ENCODE data around the gene WWOX.

WWOX gene

DNA sequence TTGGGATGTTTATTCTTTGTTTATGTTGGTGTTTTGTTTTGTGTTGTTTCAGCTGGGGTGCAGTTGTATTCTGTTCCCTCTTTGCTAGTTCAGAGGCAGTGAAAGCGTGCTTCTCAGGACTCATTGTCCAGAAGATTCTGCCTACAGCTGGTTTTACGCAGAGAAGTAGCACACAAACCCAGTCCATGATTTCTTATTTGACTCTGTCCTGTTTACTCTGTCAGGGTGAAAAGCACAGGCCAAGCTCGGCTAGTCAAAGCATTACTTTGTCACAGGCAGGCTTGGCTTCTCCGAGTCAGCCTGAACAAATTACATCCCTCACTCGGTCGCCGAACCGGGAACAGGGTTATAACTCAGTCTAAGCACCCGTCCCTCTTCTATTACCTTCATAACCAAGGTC, 1066.1 kb downstream of the WWOX start:
- FAIRE-seq: no peak

DNA sequence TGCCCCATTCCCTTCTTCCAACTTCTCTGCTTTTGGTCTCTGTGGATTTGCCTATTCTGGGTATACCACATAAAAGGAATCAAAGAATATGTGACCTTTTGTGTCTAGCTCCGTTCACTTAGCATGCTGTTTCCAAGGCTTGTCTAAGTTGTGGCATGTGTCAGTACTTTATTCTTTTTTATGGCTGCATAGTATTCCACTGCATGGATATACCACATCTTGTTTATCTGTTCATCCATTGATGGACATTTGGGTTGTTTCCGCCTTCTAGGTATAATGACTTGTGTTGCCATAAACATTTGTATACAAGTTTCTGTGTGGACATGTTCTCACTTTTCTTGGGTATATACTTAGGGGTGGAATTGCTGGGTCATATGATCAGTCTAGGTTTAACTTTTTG, 1068.4 kb downstream of the WWOX start:
- no peak for FAIRE-seq

DNA sequence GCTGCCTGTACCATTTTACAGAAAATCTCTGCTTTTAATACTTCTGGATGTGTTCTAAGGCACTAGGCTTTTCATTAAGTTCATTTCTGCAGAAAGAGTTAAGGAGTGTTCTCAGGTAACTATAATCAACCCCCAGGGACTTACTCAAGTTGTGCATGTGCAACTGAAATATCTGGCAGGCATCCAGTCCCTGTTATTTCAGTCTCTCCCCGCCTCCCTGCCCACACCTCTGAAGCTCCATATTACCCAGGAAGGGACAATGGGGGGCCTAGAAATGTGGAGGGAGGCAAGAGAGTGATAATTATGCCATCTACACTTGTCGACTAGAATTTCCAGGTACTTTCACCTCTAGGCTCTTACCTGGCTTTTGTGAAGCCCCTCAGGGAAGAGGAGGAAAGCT, 1068.9 kb downstream of the WWOX start:
- no peak for FAIRE-seq

- FAIRE-seq: no peak
Observed at GRCh38 chr16:79169239-79169638, 1069.8 kb downstream of the WWOX start.

GRCh38 chr16:79170555-79171246, 1071.2 kb downstream of the WWOX start:
- FAIRE-seq: no peak

DNA sequence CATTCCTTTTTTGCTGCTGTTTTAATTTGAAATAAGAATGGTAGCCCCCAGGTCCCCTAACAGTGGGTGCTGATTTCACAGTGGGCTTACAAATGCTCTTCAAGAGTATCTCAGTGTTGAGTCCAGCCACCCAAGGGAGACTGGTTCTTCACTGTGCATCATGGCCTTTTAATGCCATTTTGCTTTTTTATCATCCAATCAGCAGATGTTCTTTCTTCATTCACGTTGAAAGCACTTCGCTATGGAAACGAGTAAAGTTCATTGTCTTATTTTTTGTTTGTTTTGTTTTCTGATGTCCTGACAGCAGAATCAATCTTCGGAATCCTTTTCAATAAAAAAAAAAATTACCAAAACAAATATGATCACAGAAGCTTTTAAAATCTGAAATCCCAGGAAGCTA, 1072.0 kb downstream of the WWOX start:
- FAIRE-seq: no peak

- no peak for FAIRE-seq
Observed at GRCh38 chr16:79171931-79172705, 1072.7 kb downstream of the WWOX start.

DNA sequence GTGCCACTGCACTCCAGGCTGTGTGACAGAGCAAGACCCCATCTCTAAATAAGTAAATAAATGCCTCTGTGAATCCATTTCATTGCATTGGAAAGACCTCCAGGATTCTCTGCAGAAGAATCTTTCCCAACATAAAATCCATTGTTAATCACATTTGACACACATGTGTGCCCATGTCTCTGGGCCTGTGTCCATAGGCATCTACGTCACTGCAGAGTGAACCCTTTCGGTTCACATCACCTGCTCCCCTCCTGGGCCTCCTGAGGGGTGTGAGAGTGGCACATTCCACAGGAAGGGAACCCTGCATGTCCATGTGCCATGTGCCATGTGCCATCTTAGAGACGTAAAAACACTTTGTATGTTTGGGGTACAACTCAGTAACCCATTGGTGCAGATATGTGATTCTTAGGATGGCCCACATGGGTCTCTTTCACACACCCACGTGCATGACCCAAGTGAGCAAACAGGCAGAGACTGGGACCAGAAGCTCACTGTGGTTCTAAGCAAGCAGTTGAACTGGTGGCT, 1073.6 kb downstream of the WWOX start:
- FAIRE-seq: no peak

- FAIRE-seq: no peak
Observed at GRCh38 chr16:79173919-79174318, 1074.5 kb downstream of the WWOX start.

DNA sequence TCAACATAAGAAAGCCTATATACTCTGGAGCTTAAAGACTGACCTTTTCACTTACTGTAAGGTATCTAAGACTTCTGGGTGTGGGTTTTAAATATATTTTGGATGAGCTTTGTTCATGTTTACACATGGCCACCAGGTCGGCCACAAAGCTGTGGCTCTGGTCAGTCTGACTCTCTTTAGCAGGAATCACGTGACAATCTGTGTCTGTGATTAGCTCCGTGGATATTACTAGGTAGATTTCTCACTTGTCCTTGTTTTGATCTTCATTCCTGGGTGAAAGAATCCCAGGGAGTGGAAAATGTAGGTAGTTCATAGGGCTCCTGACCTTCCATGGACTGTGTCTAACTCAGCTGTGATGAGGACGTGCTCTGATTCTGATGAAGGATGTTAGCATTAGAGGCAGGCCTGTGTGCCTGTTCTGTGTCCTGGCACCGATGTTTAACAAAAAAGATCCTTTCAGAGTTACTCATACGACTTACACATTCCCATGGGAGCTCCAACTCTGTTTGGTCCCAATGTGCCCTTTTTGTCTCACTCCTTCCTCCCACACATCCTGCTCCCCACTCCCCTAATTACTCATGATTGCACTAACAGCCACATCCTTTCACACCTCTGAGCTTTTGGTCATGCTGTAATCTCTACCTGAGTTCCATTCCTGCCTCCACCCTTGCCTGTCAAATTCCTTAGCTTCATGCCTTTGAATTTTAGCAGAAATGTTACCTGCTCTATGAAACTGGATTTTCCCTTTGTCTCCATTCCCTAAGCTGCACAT, 1076.0 kb downstream of the WWOX start:
- no peak for FAIRE-seq

GRCh38 chr16:79177018-79177417, 1077.6 kb downstream of the WWOX start:
- no peak for FAIRE-seq

GRCh38 chr16:79181419-79181818, 1082.0 kb downstream of the WWOX start:
- no peak for FAIRE-seq

- no peak for FAIRE-seq
Observed at GRCh38 chr16:79182616-79183015, 1083.2 kb downstream of the WWOX start.

DNA sequence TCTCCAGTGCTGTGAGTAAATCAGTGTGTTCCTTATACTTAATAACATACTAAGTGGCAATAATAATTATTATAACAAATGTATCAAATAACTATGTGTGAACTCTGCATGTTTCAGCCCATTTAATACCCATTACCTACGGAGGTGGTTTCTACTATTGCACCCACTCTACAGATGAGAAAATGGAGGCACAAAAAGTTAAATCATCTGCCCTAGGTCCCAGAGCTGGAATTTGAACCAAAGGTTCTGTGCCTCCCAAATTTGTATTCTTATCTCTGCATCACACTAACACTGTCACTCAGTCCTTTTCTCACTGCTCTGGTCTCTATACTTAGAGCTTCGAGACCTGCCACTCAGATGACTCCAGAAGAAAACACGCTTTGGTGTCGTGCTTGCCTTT, 1084.1 kb downstream of the WWOX start:
- FAIRE-seq: no peak

GRCh38 chr16:79184464-79185030, 1085.1 kb downstream of the WWOX start:
- FAIRE-seq: no peak

GRCh38 chr16:79185711-79186110, 1086.3 kb downstream of the WWOX start:
- FAIRE-seq: no peak

- FAIRE-seq: no peak
Observed at GRCh38 chr16:79186196-79186595, 1086.7 kb downstream of the WWOX start.

GRCh38 chr16:79188115-79188738, 1088.8 kb downstream of the WWOX start:
- FAIRE-seq: no peak

GRCh38 chr16:79188739-79189122, 1089.3 kb downstream of the WWOX start:
- no peak for FAIRE-seq

DNA sequence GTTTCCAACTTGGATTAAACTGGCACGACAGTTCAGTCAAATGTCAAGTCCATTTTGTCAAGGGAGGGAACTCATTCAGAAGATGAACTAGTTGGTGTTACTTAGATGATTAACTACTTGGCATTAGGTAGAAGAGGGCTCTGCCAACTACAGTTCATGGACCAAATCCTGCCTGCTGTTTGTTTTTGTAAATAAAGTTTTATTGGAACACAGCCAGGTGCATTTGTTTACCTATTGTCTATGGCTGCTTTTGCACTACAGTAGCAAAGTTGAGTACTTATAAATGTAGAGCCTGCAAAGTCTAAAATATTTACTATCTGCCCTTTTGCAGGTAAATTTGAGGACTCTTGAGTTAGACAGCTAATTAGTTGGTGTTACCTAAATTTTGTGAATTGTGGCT, 1091.1 kb downstream of the WWOX start:
- no peak for FAIRE-seq

- no peak for FAIRE-seq
Observed at GRCh38 chr16:79191933-79192332, 1092.5 kb downstream of the WWOX start.

- no peak for FAIRE-seq
Observed at GRCh38 chr16:79192904-79193303, 1093.5 kb downstream of the WWOX start.

DNA sequence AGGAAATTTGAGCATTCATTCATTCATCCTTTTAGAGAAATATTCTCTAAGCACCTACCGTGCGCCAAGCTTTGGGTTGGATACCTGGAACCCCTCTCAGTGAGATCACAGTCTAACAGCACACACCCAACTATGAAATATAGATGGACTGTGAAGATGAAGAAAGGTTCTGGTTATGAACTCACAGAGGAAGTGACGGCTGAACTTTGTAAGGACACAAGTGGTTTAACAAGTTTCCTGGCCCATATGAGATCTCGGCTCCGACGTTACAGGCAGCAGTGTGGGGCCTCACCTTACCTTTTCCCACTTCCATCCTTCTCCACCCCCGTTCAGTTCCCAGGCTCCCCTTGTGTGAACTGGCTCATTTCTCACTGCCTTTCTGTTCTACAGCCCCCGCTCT, 1094.8 kb downstream of the WWOX start:
- FAIRE-seq: no peak
